DND-41 (cell line): Measurements from ENCODE around the gene BBS9.

ENCODE experiments used
- EZH2 ChIP-seq: IDR thresholded peaks from 3 replicates; pipeline ENCODE4 v1.6.1; 2012; ENCODE audit warnings: borderline replicate concordance, low read depth, mild to moderate bottlenecking, moderate library complexity, low read length, inconsistent platforms; ENCODE audit not compliant: severe bottlenecking
- TF ChIP-seq, protein P1 (sequence below): IDR thresholded peaks from 2 replicates; pipeline ENCODE4 v1.5.1; 2012; ENCODE audit warnings: borderline replicate concordance, low read length, moderate library complexity, mild to moderate bottlenecking; ENCODE audit not compliant: poor library complexity, severe bottlenecking; ENCODE audit errors: extremely low read depth

DNA sequence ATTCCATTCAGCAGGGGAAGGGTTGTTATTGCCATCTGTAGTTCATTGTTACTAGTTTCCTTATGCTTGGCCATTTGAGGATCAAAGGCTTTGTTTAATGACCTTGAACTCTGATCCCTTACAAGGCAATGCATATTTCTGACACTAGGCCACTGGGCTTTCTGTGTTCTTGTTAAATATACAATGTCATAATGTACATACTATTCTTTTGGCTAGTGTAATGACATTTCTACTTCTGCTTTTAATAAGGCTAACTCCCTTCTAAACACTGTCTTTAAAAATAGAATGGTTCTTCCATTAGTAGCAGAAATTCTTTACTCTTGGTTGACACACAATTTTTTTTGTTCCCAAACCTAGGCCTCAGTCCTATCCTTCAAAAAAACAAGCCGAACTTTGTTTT is 86.6 kb downstream of the BBS9 start:
- TF ChIP-seq, protein P1, sequence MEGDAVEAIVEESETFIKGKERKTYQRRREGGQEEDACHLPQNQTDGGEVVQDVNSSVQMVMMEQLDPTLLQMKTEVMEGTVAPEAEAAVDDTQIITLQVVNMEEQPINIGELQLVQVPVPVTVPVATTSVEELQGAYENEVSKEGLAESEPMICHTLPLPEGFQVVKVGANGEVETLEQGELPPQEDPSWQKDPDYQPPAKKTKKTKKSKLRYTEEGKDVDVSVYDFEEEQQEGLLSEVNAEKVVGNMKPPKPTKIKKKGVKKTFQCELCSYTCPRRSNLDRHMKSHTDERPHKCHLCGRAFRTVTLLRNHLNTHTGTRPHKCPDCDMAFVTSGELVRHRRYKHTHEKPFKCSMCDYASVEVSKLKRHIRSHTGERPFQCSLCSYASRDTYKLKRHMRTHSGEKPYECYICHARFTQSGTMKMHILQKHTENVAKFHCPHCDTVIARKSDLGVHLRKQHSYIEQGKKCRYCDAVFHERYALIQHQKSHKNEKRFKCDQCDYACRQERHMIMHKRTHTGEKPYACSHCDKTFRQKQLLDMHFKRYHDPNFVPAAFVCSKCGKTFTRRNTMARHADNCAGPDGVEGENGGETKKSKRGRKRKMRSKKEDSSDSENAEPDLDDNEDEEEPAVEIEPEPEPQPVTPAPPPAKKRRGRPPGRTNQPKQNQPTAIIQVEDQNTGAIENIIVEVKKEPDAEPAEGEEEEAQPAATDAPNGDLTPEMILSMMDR: no peak
- TF ChIP-seq EZH2: no peak
